ENCODE data around the gene BHLHE40.

GRCh38 chr3:4934050-4934449, 45.2 kb upstream of the BHLHE40 start:
- no peak for TF ChIP-seq JUN (IDR thresholded peaks at IDR 0.05; ENCODE audit: low read depth, low read length)
- no peak for TF ChIP-seq SUZ12 (IDR thresholded peaks at IDR 0.05; ENCODE audit: low read length)
- TF ChIP-seq SP1 (IDR thresholded peaks at IDR 0.05; ENCODE audit: low read depth, low read length): no peak
- TF ChIP-seq POLR2A (IDR thresholded peaks at IDR 0.05; ENCODE audit: control extremely low read depth in 1 of 2, low read depth in 2 of 2, low read length in 2 of 2): no peak
